T-helper 1 cell treated with Interleukin-12 subunit alpha and Interleukin-12 subunit beta and Interleukin-4 antibody, amounts not matched to agents 30 ng/mL and 1 ng/mL, for 36 hours (primary cell): ENCODE measurements around the gene SLC2A8. TPM values are rescaled to one million over a fixed set of nuclear protein-coding genes. Genes with fewer than 3 reads are reported as not detected.

ENCODE experiments used
- intact Hi-C: fragments of 100-400 bp; cut with micrococcal nuclease; formaldehyde crosslinking; loops from one replicate; pipeline ENCODE4 v1.15.1; 2024
- total RNA-seq: library from RNA; stranded (reverse); gene quantifications from 2 replicates; pipeline ENCODE4 v1.2.3, GENCODE V29; 2022

Gene SLC2A8
- total RNA-seq, 1 donor from 2014 or later = 7.1 TPM

GRCh38 chr9:127370672-127371648 lies 26.0 kb upstream of the SLC2A8 start:
- intact Hi-C loops = no loop called here

GRCh38 chr9:127380479-127380878 lies 16.5 kb upstream of the SLC2A8 start:
- intact Hi-C loops = no loop called here

GRCh38 chr9:127382541-127382940 lies 14.4 kb upstream of the SLC2A8 start:
- intact Hi-C loops = no loop called here

- intact Hi-C loops = no loop called here
These were observed 12.8 kb upstream of the SLC2A8 start for GRCh38 chr9:127384016-127384730.

- intact Hi-C loops = no loop called here
These were observed 12.1 kb upstream of the SLC2A8 start for GRCh38 chr9:127384901-127385300.

- intact Hi-C loops = no loop called here
These were observed 10.7 kb upstream of the SLC2A8 start for GRCh38 chr9:127386249-127386648.

- intact Hi-C loops = no loop called here
These were observed 10.0 kb upstream of the SLC2A8 start for GRCh38 chr9:127386981-127387380.

- intact Hi-C loops = loop anchor here (1.0 to 2.0 kb wide), 8 partner anchors 8 to 402 kb away; partner anchors contain the start of genes LRSAM1, RPL12 and ZNF79
These were observed 8.7 kb upstream of the SLC2A8 start for GRCh38 chr9:127388037-127388855.

GRCh38 chr9:127388856-127389238 lies 8.1 kb upstream of the SLC2A8 start:
- intact Hi-C loops = loop anchor here (1.0 to 2.0 kb wide), 8 partner anchors 7 to 403 kb away; partner anchors contain the start of genes LRSAM1, RPL12 and ZNF79

GRCh38 chr9:127389381-127390247 lies 7.4 kb upstream of the SLC2A8 start:
- intact Hi-C loops = loop anchor here (2.0 kb wide), 3 partner anchors 61 to 381 kb away; partner anchors contain the start of genes LRSAM1 and RPL12

- intact Hi-C loops = no loop called here
These were observed 6.8 kb upstream of the SLC2A8 start for GRCh38 chr9:127390248-127390545.

- intact Hi-C loops = no loop called here
These were observed 6.4 kb upstream of the SLC2A8 start for GRCh38 chr9:127390563-127390962.

GRCh38 chr9:127392166-127392565 lies 4.8 kb upstream of the SLC2A8 start:
- intact Hi-C loops = no loop called here

GRCh38 chr9:127392976-127393375 lies 4.0 kb upstream of the SLC2A8 start:
- intact Hi-C loops = no loop called here

GRCh38 chr9:127393645-127394044 lies 3.3 kb upstream of the SLC2A8 start:
- intact Hi-C loops = no loop called here

- intact Hi-C loops = loop anchor here (1.0 to 5.0 kb wide), 12 partner anchors 7 to 1807 kb away; partner anchors contain the start of genes LRSAM1, NAIF1, PTGES2 and RPL12
These were observed 1.3 kb upstream of the SLC2A8 start for GRCh38 chr9:127395497-127396252.

- intact Hi-C loops = loop anchor here (1.0 to 5.0 kb wide), 12 partner anchors 8 to 1806 kb away; partner anchors contain the start of genes LRSAM1, NAIF1, PTGES2 and RPL12
These were observed 639 bp upstream of the SLC2A8 start for GRCh38 chr9:127396253-127396807.

- intact Hi-C loops = loop anchor here (1.0 to 5.0 kb wide), 8 partner anchors 152 to 1805 kb away; partner anchors contain the start of genes NAIF1, PTGES2, RALGPS1 and STXBP1
These were observed 791 bp downstream of the SLC2A8 start for GRCh38 chr9:127397646-127398274.
